ENCODE results near the gene BICDL1. TPM values are rescaled to one million over a fixed set of nuclear protein-coding genes. Genes with fewer than 3 reads are reported as not detected.
"Not testable (repeated sequence)": the region's sequence is repeated elsewhere in the genome, so short reads cannot be mapped to it uniquely, and the experiment has no call there.

BICDL1 gene
- total RNA-seq, 1 donor from 2014 or later, result 40.1 TPM

DNA sequence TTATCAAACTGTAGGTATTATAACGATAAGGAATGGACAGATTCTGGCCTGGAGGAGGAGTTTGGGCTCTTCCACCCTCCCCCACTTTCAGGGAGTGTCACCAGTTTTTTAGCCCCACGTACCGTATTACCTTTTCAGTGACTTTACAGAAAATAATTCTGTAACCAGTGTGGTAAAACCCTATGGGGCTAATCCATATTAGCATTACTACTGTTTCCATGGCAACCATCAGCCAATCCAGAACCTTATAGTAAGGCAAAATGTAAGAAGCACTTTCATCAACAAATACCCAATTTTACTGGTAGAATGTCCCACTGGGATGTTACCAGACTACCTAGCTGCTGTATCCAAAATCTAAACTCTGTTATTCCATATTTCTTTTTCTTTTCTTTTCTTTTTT is 50.7 kb downstream of the BICDL1 start:
- H3K4me3 Mint-ChIP-seq, result no peak overlapping the region
- H3K36me3 Mint-ChIP-seq, result no peaks in the 10 kb centered on the region

DNA sequence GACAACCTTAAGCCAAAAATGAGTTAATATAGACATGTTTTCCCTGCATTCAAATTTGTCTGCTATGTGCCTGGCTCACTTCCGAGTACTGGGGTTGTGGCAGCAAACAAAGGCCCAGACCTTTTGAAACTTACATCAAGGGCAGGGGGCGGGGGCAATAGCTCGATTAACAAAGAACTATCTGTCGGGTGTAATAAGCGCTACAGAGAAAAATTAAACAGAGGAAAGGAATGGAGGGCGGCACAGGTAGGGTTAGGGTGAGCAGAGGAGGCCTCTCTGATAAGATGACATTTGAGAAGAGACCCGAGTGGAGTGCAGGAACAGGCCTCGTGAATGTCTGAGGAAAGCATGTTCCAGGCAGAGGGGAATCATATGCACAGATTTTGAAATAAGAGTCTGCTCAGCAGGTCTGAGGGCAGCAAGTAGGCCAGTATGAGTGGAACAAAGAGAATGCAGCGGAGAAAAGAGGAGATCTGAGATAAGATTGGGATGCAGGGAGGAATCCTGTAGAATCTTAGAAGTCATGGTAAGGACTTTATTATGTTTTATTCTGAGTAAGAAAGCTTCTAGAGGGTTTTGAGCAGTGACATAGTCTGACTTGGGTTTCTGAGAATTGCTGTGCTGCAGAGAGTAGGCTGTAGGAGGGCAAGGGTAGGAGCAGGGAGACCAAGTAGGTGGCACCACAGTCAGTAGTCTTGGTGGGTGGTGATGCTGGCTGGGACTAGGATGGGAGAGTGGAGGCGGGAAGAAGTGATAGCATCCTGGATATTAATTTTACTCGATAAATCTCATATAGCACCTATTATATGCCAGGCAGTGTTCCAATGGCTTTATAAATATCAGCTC is 52.6 kb downstream of the BICDL1 start:
- no peak for DNase-seq (ENCODE audit: low spot score in 2 of 2, unreplicated experiment in 2 of 2)
- peaks cover 15% of the 10 kb centered on the region for H3K4me1 Mint-ChIP-seq
- no peaks in the 10 kb centered on the region for H3K36me3 Mint-ChIP-seq
- no peak overlapping the region for H3K4me3 Mint-ChIP-seq
- no peaks in the 10 kb centered on the region for H3K27me3 Mint-ChIP-seq (ENCODE audit: low read depth)
- no peaks in the 10 kb centered on the region for H3K9me3 Mint-ChIP-seq
- H3K27ac Mint-ChIP-seq, result peak overlapping the region; percentile 26
- TF ChIP-seq, protein P1, sequence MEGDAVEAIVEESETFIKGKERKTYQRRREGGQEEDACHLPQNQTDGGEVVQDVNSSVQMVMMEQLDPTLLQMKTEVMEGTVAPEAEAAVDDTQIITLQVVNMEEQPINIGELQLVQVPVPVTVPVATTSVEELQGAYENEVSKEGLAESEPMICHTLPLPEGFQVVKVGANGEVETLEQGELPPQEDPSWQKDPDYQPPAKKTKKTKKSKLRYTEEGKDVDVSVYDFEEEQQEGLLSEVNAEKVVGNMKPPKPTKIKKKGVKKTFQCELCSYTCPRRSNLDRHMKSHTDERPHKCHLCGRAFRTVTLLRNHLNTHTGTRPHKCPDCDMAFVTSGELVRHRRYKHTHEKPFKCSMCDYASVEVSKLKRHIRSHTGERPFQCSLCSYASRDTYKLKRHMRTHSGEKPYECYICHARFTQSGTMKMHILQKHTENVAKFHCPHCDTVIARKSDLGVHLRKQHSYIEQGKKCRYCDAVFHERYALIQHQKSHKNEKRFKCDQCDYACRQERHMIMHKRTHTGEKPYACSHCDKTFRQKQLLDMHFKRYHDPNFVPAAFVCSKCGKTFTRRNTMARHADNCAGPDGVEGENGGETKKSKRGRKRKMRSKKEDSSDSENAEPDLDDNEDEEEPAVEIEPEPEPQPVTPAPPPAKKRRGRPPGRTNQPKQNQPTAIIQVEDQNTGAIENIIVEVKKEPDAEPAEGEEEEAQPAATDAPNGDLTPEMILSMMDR (IDR thresholded peaks at IDR 0.05; ENCODE audit: unreplicated experiment), result no peak

More for the DNA sequence above, 50.7 kb downstream of the BICDL1 start:
- DNase-seq (ENCODE audit: low spot score in 2 of 2, unreplicated experiment in 2 of 2), result no peak
- H3K27me3 Mint-ChIP-seq (ENCODE audit: low read depth), result no peaks in the 10 kb centered on the region
- H3K4me1 Mint-ChIP-seq, result peaks cover 15% of the 10 kb centered on the region
- H3K9me3 Mint-ChIP-seq, result no peaks in the 10 kb centered on the region
- H3K27ac Mint-ChIP-seq, result no peak overlapping the region
- TF ChIP-seq, protein P1 (IDR thresholded peaks at IDR 0.05; ENCODE audit: unreplicated experiment), result no peak

DNA sequence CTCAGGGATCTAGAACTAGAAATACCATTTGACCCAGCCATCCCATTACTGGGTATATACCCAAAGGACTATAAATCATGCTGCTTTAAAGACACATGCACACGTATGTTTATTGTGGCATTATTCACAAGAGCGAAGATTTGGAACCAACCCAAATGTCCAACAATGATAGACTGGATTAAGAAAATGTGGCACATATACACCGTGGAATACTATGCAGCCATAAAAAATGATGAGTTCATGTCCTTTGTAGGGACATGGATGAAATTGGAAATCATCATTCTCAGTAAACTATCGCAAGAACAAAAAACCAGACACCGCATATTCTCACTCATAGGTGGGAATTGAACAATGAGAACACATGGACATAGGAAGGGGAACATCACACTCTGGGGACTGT is 56.3 kb downstream of the BICDL1 start:
- H3K9me3 Mint-ChIP-seq; H3K36me3 Mint-ChIP-seq; H3K27me3 Mint-ChIP-seq (ENCODE audit: low read depth); H3K27ac Mint-ChIP-seq; H3K4me3 Mint-ChIP-seq; DNase-seq (ENCODE audit: low spot score in 2 of 2, unreplicated experiment in 2 of 2): not testable (repeated sequence)
- peaks cover 22% of the 10 kb centered on the region for H3K4me1 Mint-ChIP-seq

DNA sequence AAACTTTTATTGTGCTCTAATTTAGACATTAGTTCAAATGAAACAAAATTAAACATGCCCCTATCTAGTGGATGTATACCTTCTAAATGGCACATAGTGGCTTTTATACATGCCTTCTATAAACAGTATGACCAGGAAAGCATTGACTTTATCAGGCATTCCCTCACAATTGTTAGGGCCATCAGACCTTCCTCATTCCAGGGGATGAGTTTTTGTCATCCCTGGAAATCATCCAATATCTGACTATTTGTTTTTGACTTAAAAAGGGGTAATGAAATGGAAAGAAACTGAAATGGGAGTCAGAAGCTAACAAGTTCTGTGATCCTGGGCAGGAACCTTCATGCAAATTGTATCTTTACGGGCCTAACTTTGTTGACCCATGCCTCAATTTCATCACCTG is 58.0 kb downstream of the BICDL1 start:
- peaks cover 13% of the 10 kb centered on the region for H3K4me1 Mint-ChIP-seq
- H3K4me3 Mint-ChIP-seq, result no peak overlapping the region
- no peaks in the 10 kb centered on the region for H3K36me3 Mint-ChIP-seq
- peak overlapping the region; percentile 56 for H3K27ac Mint-ChIP-seq
- peaks cover 12% of the 10 kb centered on the region for H3K9me3 Mint-ChIP-seq
- no peak for DNase-seq (ENCODE audit: low spot score in 2 of 2, unreplicated experiment in 2 of 2)
- TF ChIP-seq, protein P1 (IDR thresholded peaks at IDR 0.05; ENCODE audit: unreplicated experiment), result no peak
- no peaks in the 10 kb centered on the region for H3K27me3 Mint-ChIP-seq (ENCODE audit: low read depth)

DNA sequence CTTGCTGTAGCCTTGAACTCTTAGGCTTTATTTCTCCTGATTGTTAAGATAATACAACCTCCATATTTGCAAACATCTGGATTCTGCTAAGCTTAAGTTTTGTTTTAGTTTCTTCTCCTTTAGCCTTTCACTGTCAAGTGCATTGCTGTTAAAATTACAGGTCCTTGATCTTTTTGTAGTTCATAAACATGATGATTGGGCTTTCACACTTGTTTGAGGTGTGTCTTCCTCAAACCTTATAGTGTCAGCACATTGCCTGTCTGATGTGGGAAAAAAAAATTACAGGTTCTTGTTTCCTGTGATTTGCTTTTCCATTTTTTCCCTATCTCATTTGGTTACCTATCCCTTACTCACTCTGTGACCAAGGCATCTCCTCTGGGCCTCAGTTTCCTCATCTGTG is 59.2 kb downstream of the BICDL1 start:
- no peak overlapping the region for H3K27ac Mint-ChIP-seq
- peaks cover 11% of the 10 kb centered on the region for H3K4me1 Mint-ChIP-seq
- no peaks in the 10 kb centered on the region for H3K27me3 Mint-ChIP-seq (ENCODE audit: low read depth)
- no peak for DNase-seq (ENCODE audit: low spot score in 2 of 2, unreplicated experiment in 2 of 2)
- peaks cover 15% of the 10 kb centered on the region for H3K9me3 Mint-ChIP-seq
- peaks cover 2% of the 10 kb centered on the region for H3K36me3 Mint-ChIP-seq
- TF ChIP-seq, protein P1 (IDR thresholded peaks at IDR 0.05; ENCODE audit: unreplicated experiment), result no peak
- H3K4me3 Mint-ChIP-seq, result no peak overlapping the region

DNA sequence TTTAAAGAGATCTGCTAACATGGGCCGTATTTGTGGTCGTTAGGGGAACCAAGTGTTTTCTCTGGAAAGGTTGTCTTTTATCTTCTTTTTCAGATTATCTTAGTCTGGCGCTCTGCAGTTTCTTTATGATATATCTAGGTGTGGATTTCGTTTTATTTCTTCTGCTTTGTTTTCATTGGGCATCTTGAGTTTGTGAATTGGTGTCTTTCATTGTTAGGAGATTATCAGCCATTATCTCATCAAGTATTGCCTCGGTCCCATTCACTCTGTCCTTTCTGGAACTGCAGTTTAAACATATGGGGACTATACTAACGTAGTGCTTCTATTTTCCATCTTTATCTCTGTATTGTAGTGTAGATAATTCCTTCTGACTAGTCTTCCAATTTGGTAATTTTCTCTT is 60.4 kb downstream of the BICDL1 start:
- no peak overlapping the region for H3K4me3 Mint-ChIP-seq
- H3K9me3 Mint-ChIP-seq, result peaks cover 15% of the 10 kb centered on the region
- H3K27me3 Mint-ChIP-seq (ENCODE audit: low read depth), result no peaks in the 10 kb centered on the region
- H3K36me3 Mint-ChIP-seq, result peaks cover 2% of the 10 kb centered on the region
- DNase-seq (ENCODE audit: low spot score in 2 of 2, unreplicated experiment in 2 of 2), result no peak
- TF ChIP-seq, protein P1 (IDR thresholded peaks at IDR 0.05; ENCODE audit: unreplicated experiment), result no peak
- H3K4me1 Mint-ChIP-seq, result peaks cover 7% of the 10 kb centered on the region
- H3K27ac Mint-ChIP-seq, result no peak overlapping the region

Data from mesothelial cell of epicardium (in vitro differentiated cells).